ENCODE results near the gene BCR.
"Not testable (repeated sequence)": the region's sequence is repeated elsewhere in the genome, so short reads cannot be mapped to it uniquely, and the experiment has no call there.

The BCR gene

GRCh38 chr22:23361676-23362075 is 181.4 kb downstream of the BCR start:
- FAIRE-seq = no peak
- no peak for DNase-seq (ENCODE audit: low spot score)

- no peak for DNase-seq (ENCODE audit: low spot score)
- FAIRE-seq = no peak
These were observed 183.4 kb downstream of the BCR start for GRCh38 chr22:23363683-23364082.

DNA sequence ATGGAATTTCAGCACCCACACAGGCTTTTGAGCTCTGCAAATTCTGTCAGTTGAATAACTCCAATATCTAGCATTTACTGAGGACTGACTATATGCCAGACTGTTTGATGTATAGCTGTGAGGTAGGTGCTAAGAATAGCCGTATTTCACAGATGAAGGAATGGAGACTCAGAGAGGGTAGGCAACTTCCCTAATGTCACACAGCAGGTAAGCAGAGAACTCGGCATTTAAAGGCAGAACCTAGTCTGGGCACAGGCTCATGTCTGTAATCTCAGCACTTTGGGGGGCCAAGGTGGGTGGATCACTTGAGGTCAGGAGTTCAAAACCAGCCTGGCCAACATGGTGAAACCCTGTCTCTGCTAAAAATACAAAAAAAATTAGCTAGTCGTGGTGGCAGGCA is 184.1 kb downstream of the BCR start:
- FAIRE-seq (no peak), DNase-seq (ENCODE audit: low spot score) (no peak)

GRCh38 chr22:23365524-23365923 is 185.2 kb downstream of the BCR start:
- DNase-seq (ENCODE audit: low spot score) = no peak
- FAIRE-seq = no peak

DNA sequence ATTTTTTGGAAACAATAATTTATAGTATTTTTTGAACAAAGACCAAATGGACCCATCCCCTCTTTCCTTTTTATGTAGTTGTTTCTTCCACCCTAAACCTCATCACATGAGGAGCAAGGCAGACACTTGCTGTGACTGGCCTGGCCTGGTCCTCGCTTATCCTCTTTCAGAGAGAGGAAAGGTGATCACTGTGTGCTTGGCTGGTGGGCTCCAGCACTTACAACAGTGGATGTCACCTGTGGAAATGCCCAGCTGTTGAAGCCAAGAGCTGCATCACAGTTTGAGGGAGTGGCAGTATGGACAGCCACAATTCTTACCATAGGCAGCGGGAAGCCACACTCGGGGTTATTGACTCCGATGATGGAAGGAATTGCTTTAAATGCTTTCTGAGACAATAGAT is 185.7 kb downstream of the BCR start:
- FAIRE-seq (no peak), DNase-seq (ENCODE audit: low spot score) (no peak)

DNA sequence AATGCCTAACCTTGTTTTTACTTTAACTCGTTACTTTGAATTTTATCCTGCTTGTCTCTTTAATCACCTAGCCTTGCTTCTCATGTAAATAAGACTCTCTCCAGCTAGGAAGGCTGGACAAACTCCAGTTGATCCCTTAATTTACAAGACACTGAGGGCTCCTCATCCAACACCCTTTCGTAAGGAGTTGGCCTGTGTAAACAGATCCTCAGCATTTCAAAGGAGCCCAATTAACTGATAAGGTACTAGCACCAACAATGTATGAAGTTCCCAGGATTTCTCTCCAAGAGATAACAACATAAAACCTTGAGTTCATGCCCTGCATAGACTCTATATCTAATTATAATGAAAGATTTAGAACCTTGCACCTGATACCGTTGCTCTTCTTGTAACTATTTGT is 186.9 kb downstream of the BCR start:
- not testable (repeated sequence) for FAIRE-seq; DNase-seq (ENCODE audit: low spot score)
